Naive B cell (primary cell): Measurements from ENCODE around the gene COG2. TPM values are rescaled to one million over a fixed set of nuclear protein-coding genes. Genes with fewer than 3 reads are reported as not detected.

Experiments used
- ATAC-seq, 2 donors: fragments of 150-1000 bp; cut with Tn5 transposase; 2 replicates each; pipeline ENCODE4 v1.10.0; 2021; ENCODE audit warnings: low read depth in 2 of 2, mild to moderate bottlenecking in 2 of 2, moderate library complexity in 2 of 2
- DNase-seq: peaks from one replicate; pipeline ENCODE4 v3.0.0; 2022
- H3K27ac Mint-ChIP-seq, 6 donors: one replicate each; pipeline ENCODE4 v1.8.0; 2020 to 2022; ENCODE audit warnings: mild to moderate bottlenecking in 6 of 6, mixed read lengths in 6 of 6, moderate library complexity in 5 of 6, inconsistent platforms in 2 of 6
- H3K27me3 Mint-ChIP-seq, 3 donors: one replicate each; pipeline ENCODE4 v1.8.0; 2021 to 2022; ENCODE audit warnings: mixed read lengths in 3 of 3, mild to moderate bottlenecking in 1 of 3
- H3K36me3 Mint-ChIP-seq, 2 donors: one replicate each; pipeline ENCODE4 v1.8.0; 2020 to 2022; ENCODE audit warnings: mixed read lengths in 2 of 2, inconsistent platforms in 1 of 2, mild to moderate bottlenecking in 1 of 2
- H3K4me1 Mint-ChIP-seq, 3 donors: one replicate each; pipeline ENCODE4 v1.8.0; 2020 to 2022; ENCODE audit warnings: mixed read lengths in 3 of 3, inconsistent platforms in 1 of 3, mild to moderate bottlenecking in 1 of 3, moderate library complexity in 1 of 3
- H3K4me3 Mint-ChIP-seq, 8 donors: one replicate each; pipeline ENCODE4 v1.8.0; 2020 to 2022; ENCODE audit warnings: mild to moderate bottlenecking in 8 of 8, mixed read lengths in 8 of 8, moderate library complexity in 8 of 8, inconsistent platforms in 2 of 8
- H3K9me3 Mint-ChIP-seq, 7 donors: one replicate each; pipeline ENCODE4 v1.8.0; 2020 to 2022; ENCODE audit warnings: mixed read lengths in 7 of 7, mild to moderate bottlenecking in 5 of 7, inconsistent platforms in 2 of 7, moderate library complexity in 1 of 7
- polyA plus RNA-seq, 6 donors: library from polyadenylated mRNA; unstranded; fragments of 300-500 nt; fragmentation: Illumina TruSeq; gene quantifications; one replicate each; pipeline ENCODE4 v1.2.3, GENCODE V29; 2021; ENCODE audit warnings: low read depth in 6 of 6

Gene COG2
- polyA plus RNA-seq, 6 donors from 2014 or later: 23.6 to 39.7 (median 33.9) TPM

DNA sequence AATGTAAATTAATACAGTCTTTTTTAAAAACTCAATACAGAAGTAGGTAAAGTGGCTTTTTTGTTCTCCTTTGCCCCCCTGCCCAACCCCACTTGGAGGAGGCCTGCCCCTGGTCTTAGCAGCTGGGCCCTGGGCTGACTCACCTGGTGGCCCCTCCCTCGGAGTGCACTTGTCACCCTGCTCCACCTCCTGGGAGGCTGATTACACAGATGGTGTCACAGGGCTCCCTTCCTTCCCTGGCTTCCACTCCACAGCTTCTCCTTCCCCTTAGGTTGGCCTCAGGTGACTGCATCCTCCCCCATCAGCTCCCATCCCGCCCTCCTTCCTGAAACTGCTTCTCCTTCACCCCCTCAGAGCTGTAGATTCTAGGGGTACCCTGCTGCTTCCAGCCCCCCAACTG, 93.2 kb downstream of the COG2 start:
- ATAC-seq: no peak
- Mint-ChIP-seq H3K27me3 (peaks cover 8 to 59% (median 54%) of the 10 kb centered on the region in 3 donors), H3K4me3 (no peak overlapping the region), H3K27ac (no peak overlapping the region), H3K36me3 (peaks cover 0 to 7% of the 10 kb centered on the region in 2 donors), H3K9me3 (peaks cover 0 to 13% (median 7%) of the 10 kb centered on the region in 7 donors), H3K4me1 (no peaks in the 10 kb centered on the region)
- no peak for DNase-seq

DNA sequence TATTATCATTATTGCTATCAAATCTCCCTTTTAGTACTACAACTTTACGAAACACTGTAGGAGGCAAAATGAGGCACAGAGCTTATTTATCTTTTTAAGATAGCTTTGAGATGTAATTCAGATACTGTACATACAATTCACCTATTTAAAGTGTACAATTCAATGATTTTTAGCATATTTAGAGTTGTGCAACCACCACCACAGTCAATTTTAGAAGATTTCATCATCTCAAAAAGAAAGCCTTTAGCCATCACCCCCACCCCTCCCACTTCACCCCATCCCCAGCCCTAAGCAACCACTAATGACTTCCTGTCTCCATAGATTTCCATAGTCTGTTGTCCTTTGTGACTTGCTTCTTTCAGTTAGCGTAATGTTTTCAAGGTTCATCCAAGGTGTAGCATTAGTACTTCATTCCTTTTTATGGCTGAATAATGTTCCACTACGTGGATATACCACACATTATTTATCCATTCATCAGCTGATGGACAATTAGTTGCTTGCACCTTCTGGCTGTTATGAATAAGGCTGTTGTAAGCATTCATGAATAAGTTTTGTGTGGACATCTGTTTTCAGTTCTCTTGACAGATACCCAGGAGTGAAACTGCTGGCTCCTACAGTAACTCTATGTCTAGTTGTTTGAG, 95.5 kb downstream of the COG2 start:
- Mint-ChIP-seq H3K4me3 (no peak overlapping the region), H3K4me1 (no peaks in the 10 kb centered on the region), H3K27ac (no peak overlapping the region), H3K27me3 (peaks cover 12 to 59% (median 51%) of the 10 kb centered on the region in 3 donors), H3K9me3 (peaks cover 0 to 13% (median 7%) of the 10 kb centered on the region in 7 donors), H3K36me3 (peaks cover 0 to 7% of the 10 kb centered on the region in 2 donors)
- ATAC-seq (no peak), DNase-seq (no peak)

DNA sequence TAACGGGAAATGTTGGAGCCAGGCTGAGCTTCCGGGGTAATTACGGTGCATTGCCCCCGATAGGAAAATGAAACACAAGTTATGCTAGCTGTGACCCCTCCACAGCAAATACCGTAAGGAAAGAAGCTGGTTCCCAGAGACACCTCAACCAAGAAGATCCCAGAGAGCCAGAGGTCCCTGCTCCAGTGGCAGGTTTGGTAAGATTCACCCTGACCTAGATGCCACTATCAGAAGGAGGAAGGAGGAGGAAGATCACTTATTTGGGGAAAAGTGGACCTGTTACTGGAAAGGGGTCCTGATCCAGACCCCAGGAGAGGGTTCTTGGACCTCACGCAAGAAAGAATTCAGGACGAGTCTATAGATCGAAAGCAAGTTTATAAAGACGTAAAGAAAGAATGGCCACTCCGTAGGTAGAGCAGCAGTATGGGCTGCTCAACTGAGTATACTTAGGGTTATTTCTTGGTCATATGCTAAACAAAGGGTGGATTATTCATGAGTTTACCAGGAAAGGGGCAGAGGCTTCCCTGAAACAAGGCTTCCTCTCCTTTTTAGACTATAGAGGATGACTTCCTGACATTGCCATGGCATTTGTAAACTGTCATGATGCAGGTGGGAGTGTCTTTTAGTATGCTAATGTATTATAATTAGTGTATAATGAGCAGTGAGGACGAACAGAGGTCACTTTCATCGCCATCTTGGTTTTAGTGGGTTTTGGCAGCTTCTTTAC, 97.4 kb downstream of the COG2 start:
- Mint-ChIP-seq H3K4me1 (no peaks in the 10 kb centered on the region), H3K27me3 (peaks cover 12 to 67% (median 50%) of the 10 kb centered on the region in 3 donors), H3K27ac (no peak overlapping the region), H3K36me3 (peaks cover 0 to 7% of the 10 kb centered on the region in 2 donors), H3K4me3 (no peak overlapping the region), H3K9me3 (peaks cover 0 to 13% (median 7%) of the 10 kb centered on the region in 7 donors)
- no peak for DNase-seq
- ATAC-seq: no peak

Other genes starting within 250 kb of the COG2 start
- gene PGBD5, start 216.1 kb upstream of the COG2 start, polyA plus RNA-seq: not detected
- gene AGT, start 71.6 kb downstream of the COG2 start, polyA plus RNA-seq: not detected
- not detected for gene CAPN9, start 104.9 kb downstream of the COG2 start, polyA plus RNA-seq
- gene C1orf198, start 226.0 kb downstream of the COG2 start, polyA plus RNA-seq: 1 to 10 TPM; 2.9 to 5.5 (median 3.9) TPM